Ramos (cell line): ENCODE data around the gene OPTC.
"Not testable (repeated sequence)": the region's sequence is repeated elsewhere in the genome, so short reads cannot be mapped to it uniquely, and the experiment has no call there.

Experiments used
- in situ Hi-C: fragments of 300-500 bp; cut with MboI; formaldehyde crosslinking; loops from one replicate; pipeline ENCODE4 v1.14.3; 2022; ENCODE audit warnings: low sequenced_read_pairs; ENCODE audit not compliant: unreplicated experiment

Gene OPTC

GRCh38 chr1:203511930-203512329, 18.0 kb downstream of the OPTC start:
- in situ Hi-C loops, result no loop called here

- in situ Hi-C loops, result no loop called here
These were observed 18.5 kb downstream of the OPTC start for GRCh38 chr1:203512517-203512847.

GRCh38 chr1:203512848-203513584, 19.1 kb downstream of the OPTC start:
- in situ Hi-C loops, result no loop called here

- in situ Hi-C loops, result no loop called here
These were observed 19.7 kb downstream of the OPTC start for GRCh38 chr1:203513585-203514031.

GRCh38 chr1:203516184-203516583, 22.2 kb downstream of the OPTC start:
- in situ Hi-C loops, result no loop called here

- in situ Hi-C loops, result no loop called here
These were observed 23.0 kb downstream of the OPTC start for GRCh38 chr1:203516906-203517305.

DNA sequence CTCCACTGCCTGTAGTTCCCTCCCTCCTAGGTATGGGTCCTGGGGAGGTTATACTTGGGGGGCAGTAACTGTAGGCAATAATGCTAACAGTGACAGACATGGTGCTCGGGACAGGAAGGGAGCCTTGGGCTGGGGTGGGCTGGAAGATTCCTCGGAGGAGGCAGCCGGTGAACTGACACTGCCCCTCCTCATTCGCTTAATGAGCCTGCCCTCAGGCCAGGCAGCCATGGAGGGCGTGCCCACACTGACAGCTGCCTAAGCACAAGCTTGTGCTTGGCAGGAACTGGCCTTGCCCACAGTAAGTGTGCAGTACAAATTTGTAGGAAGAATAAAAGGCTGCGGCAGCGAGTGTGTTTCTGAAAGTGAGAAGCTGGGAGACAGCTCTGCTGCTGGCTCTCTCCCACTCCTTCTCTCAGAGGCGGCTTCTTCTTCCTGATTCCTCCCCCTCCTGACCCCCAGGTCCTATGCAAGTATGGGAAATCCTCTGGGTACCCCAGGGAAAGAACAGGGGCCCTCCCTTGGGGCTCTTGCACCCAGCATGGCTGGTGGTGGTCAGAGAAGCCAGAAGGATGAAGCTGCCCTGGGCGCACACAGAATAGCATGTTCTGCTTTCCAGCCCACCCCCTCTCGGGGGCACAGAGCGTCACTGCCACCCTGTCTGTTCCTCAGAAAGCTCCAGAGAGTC, 23.6 kb downstream of the OPTC start:
- in situ Hi-C loops, result no loop called here

- in situ Hi-C loops, result not testable (repeated sequence)
These were observed 24.2 kb downstream of the OPTC start for GRCh38 chr1:203518139-203518538.

- in situ Hi-C loops, result no loop called here
These were observed 24.6 kb downstream of the OPTC start for GRCh38 chr1:203518541-203518940.

GRCh38 chr1:203519053-203519840, 25.3 kb downstream of the OPTC start:
- in situ Hi-C loops, result no loop called here

- in situ Hi-C loops, result no loop called here
These were observed 25.9 kb downstream of the OPTC start for GRCh38 chr1:203519896-203520295.

- in situ Hi-C loops, result no loop called here
These were observed 26.4 kb downstream of the OPTC start for GRCh38 chr1:203520315-203520714.

DNA sequence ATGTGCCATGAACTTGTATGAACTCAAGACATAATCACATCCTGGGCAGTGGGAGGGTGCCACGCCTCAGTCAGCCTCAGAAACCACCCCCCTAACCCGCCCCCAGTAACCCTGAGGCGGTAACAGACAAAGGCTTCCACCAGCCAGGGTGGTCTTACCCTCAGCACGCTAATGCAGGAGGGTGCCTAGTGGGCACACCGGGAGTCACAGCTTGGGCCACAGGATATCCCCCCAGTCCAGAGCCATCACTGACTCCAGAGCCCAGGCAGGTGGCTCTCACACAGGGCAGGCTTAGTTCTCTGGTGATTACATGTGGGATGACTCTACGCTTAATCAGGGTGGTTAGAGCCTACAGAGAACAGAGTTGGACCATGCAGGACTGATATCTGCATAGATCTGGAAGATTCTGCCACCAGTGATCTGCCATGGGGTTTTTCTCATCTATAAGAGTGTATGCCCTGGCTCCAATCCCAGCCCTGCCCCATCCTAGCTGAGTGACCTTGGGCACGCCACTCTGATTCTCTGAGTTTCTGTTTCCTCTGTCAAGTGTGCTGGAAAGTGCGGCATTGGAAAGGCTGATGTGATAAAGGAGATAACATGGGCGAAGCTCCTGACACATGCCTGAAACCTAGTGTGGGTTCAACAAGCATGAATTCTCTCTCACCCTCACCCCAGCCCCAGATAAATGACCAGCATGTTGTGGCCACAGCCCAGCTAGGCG, 27.3 kb downstream of the OPTC start:
- in situ Hi-C loops, result no loop called here

- in situ Hi-C loops, result no loop called here
These were observed 27.9 kb downstream of the OPTC start for GRCh38 chr1:203521812-203522211.

- in situ Hi-C loops, result no loop called here
These were observed 28.3 kb downstream of the OPTC start for GRCh38 chr1:203522237-203522636.

GRCh38 chr1:203523667-203524066, 29.7 kb downstream of the OPTC start:
- in situ Hi-C loops, result no loop called here

DNA sequence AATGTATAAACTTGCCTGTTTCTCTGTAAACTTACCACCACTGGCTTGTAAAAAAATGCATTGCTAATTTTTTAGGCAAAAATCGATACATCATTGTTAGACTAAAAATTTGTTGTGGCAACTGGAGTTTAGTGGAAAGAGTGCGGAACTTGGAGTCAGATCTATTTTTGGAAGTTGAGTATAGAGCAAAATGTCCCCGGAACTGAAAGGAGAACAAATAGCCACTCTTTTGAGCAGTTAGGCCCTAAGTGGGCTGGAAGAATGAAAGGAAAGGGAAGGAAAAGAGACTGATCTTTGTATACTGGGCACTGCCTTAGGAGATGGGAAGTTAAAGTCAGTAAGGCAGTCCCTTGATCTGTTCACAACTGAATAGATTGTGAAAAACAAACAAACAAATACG, 30.2 kb downstream of the OPTC start:
- in situ Hi-C loops, result no loop called here

GRCh38 chr1:203524824-203525223, 30.9 kb downstream of the OPTC start:
- in situ Hi-C loops, result no loop called here

GRCh38 chr1:203525685-203526084, 31.7 kb downstream of the OPTC start:
- in situ Hi-C loops, result no loop called here

DNA sequence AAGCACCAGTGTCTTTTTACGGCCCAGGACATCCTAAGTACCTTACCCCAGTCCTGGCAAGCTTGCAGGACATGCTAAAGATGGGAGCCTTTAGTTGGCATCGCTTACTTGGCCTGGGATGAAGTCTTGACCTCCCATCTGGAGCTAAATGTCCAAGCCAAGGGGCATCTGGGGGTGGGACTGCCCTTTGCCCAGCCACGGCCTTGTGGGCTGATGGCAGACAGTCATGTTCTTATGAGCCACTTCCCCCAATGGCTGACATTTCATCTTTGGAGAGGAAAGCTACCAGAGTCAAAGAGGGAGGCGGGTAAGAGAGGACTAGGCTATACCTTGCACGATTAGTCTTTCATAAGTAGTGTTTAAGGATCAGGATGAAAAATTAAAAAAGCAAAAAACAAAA, 32.2 kb downstream of the OPTC start:
- in situ Hi-C loops, result no loop called here

DNA sequence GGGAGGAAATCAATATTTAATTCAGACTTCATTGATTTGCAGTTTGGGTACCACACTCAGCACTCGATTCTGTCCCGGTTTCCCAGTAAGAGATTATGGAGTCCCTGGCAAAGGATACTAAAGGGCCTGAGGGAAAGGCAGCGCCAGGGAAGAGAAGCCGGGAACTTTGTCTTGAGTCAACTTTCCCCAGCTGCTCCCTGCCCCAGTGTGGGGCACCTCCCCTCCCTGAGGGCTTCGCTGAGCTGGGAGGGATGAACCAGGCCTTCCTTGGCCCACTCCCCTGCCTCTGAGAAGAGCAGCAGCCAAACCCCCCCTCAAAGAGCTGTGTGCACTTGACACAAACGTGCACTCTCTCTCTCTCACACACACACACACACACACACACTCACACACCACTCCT, 32.6 kb downstream of the OPTC start:
- in situ Hi-C loops, result no loop called here
